Measurements from ENCODE around the gene CSNK1D.

Gene CSNK1D

DNA sequence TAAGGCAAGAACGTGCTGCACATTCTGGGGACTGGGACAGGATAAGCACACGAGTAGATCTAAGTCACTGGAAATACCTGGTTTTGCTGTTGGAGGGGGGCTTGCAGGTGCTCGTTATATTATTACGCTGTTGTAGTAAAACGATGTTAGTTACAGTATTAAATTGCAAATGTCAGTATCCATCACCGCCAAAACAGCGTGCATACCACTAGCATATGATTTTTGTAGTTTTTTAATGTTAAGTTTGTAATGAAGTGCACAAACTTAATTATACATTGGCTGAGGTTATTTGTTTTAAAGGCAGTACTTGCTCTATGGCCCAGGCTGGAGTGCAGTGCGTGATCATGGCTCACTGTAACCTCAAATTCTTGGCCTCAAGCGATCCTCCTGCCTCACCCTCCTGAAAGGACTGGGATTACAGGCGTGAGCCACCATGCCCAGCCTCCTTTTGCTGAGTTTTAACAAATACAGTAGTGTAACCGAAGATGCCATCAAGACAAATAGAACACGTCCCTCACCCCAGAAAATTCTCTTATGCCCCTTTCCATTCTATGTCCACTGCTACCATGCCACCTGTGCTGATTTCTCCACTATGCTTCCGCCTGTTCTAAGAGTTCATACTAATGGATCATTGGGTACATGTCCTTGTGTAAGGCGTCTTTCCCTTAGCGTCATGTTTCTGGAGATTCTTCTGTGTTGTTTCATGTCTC, 20.7 kb upstream of the CSNK1D start:
- no peak for DNase-seq

DNA sequence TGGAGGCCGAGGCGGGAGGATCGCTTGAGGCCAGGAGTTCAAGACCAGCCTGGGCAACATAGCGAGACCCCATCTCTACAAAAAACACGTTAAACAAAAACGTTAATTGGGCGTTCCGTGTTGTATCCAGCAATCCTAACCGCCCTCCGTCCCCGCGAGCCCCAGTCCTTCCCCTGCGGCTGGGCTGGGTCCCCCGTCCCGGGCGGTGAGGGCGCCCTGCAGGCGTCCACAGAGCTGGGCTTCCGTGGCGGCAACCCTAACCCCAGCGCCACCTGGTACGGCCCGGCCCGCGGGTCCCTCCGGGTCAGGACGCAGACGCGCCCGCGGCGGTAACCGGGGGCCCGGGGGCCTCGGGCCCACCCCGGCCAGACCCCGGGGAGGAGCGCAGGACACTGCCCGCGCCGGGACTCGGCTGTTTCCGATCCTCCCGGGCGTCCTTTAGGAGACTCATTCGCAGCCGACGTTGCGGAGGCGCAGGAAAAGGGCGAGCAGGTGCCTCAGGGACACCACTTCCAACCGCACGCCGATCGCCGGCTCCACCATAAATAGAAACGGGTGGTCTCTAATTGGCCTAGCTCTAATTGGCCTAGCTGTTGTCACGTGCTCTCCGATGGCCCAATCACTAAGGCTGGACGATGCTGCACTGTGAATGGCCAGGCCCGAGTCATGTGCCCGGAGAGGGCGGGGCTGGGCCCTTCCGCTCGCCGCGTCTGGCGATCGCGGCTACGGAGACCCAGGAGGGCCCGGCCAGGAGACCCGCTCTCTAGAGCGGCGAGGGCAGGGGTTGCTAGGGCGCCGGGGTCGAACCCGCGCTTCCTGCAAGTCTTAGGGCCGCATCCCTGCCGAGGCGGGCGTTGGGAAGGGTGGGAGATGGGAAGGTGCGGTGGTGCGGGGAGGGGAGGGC, 19.0 kb upstream of the CSNK1D start:
- peak; percentile 99 for DNase-seq

DNA sequence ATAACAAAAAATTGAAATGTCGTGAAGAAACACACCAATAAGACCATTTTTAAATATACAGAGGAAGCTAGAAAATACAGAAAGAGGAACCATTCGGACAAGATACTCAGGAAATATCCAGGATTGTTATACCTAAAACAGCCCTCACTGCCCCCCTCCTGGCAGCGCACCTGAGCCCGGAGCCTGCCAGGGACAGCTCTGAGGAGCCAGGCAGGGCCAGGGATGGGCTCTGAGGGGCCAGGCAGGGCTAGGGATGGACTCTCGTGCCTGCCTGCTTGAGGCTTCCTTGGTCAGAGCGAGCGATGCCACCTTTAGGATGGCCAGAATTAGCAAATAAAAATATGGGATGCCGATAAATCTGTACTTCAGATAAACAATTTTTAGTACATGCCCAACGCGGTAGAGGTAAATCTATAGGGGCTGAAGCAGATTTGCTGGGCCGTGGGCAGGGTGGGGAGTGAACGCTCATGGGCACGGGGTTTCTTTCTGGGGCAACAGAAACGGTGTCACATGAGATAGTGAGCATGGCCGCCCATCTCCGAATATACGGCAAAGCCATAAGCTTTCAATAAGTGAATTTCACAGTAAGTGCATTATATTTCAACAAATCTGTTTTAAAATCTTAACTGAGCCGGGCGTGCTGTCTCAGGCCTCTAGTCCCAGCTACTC, 18.2 kb upstream of the CSNK1D start:
- peak in 1 of 2 experiments; percentile 16 for DNase-seq

DNA sequence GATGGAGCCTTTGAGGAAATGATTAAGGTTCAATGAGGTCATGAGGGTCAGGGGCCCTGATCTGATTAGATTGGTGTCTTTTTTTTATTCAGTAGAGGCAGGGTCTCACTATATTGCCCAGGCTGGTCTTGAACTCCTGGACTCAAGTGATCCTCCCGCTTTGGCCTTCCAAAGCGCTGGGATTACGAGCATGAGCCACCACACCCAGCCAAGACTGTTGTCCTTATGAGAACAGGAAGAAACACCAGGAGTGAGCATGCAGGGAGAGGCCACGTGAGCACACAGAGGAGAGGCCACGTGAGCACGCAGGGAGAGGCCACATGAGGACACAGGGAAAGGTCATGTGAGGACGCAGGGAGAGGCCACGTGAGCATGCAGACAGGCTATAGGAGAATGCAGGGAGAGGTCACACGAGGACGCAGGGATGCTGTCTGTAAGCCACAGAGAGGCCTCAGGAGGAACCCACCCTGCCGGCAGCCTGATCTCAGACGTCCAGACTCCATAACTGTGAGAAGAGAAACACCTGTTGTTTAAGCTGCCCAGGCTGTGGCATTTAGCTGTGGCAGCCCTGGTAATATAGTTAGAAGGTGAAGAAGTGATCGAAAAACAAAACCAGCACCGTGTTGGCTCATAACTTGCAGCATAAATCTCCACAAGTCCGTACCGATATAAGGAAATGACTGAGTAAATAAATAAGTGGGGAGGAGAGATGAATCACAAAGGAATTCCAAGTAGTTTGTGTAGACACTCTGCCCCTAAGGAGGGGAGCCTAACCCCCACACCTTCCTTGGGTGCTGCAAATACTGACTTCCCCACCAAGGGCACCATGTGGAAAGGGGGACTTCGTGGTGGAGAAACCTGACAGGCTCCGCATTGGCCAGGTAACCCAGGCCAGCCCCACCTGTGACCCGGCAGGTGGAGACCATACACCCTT, 14.6 kb upstream of the CSNK1D start:
- peak; percentile 81 to 87 for DNase-seq

DNA sequence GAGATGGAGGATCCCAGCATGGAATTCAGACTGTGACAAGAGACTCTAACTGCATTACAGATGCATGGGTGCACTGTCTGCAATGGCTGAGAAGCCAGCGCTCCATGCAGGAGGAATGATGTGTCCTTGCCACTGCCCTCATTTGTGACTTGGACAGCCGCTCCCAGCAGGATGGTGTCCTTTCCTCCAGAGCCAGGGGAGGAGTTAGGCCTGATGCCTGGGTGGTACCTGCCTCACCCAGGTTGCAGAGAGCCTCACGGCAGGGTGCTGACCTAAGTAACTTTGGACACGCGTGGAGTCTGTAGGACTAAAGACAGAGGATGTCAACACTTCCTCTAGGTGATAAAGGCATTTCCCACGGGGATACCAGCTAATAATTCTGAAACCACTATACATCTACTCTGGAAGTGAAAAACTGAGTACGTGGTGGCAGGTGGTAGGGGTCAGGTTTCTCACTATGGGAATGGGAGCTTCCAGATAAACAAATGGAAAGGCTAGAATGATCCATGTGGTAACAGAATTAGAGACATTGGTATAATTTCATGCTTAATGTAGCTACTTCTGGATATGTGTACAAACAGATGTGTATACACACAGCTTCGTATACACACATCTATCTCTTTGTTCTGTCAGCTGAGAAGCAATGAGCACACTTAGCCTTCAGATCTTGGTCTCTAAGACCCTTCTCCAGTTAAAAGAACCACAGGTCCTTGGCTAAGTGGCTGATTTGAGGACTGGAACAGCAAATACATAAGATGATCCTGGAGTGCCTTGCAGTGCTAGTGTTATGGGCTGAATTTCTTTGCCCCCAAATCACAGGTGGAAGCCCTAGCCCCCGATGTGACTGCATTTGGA, 13.7 kb upstream of the CSNK1D start:
- DNase-seq, result no peak

DNA sequence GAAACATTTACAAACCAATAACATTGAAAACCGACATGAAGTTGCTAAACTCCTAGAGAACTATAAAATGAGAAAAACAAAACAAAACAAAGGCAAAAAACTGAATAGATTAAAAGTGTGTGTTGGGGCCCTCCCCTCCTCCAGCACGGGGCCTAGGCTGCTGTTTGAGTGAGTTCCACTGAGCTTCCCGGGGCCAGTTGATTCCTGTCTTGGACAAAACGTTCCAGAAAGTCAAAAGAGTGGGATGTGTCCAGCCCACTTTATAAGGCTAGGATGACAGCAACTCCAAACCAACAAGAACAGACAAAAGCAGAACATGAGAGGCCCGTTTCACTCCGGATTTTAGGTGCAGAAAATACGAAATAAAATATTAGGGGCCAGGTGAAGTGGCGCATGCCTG, 11.6 kb upstream of the CSNK1D start:
- DNase-seq, result no peak

DNA sequence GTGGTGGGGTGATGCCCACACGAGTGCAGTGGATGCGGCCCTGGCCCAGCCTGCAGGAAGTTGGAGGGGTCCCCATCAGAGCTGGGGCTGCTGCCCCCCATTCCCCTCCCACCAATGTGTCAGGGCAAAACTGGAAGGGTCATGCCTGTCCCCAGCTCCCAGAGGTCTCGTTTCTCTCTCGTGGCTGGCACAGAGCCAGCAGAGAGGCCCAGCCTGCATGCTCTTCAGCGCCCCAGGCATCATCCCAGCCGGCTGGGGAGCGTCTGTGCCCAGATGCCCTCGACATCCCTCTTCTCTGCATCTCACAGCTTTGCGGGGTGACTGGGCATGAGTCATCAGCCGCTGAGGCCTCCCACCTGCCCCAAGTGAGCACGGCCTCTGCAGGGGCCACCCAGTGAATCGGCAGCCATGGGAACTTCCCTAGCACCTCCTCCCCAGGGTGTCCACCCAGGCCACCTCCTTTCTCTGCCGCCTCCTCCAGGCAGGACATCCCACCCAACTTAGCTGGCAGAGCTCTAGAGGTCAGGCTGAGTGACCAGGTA, 9.8 kb upstream of the CSNK1D start:
- DNase-seq, result peak; percentile 16 to 47

DNA sequence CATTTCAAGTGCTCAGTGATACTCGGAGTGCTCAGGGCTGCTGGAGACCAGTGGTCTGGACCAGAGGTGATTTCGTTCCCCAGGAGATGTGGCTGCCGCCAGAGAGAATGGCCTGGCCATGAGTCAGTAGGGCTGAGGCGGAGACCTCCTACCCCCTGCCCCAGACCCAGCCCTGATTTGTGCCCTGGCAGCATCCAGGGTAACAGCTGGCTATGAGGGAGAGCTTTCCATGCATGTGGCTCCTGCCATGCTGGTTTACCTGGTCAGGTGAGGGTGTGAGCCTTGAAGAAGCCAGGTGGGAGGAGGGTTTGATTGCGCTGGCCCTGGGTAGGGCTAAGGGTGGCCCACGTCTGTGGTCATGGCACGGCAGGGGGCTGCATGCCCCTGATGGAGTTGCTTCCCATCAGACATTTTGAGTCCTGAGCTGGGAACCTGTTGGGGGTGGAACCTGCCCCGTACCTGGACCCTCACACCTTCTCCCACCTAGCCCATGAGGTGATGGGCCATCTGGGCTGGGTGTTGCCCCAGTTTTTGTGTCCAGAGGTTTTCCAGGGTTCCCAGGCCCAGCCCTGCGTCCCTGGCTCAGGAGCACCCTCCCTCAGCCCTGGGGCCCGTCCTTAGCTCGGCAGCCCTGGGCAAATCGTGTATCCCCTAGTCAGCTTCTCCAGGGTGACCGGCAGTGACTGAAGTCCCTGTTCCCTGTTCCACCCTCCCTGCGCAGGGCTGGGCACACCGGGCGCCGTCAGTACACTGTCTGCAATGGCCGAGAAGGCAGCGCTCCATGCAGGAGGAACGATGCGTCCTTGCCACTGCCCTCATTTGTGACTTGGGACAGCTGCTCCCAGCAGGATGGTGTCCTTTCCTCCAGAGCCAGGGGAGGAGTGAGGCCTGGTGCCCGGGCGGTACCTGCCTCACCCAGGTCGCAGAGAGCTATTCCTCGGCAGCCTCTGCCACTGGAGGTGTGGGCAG, 9.0 kb upstream of the CSNK1D start:
- no peak for DNase-seq

DNA sequence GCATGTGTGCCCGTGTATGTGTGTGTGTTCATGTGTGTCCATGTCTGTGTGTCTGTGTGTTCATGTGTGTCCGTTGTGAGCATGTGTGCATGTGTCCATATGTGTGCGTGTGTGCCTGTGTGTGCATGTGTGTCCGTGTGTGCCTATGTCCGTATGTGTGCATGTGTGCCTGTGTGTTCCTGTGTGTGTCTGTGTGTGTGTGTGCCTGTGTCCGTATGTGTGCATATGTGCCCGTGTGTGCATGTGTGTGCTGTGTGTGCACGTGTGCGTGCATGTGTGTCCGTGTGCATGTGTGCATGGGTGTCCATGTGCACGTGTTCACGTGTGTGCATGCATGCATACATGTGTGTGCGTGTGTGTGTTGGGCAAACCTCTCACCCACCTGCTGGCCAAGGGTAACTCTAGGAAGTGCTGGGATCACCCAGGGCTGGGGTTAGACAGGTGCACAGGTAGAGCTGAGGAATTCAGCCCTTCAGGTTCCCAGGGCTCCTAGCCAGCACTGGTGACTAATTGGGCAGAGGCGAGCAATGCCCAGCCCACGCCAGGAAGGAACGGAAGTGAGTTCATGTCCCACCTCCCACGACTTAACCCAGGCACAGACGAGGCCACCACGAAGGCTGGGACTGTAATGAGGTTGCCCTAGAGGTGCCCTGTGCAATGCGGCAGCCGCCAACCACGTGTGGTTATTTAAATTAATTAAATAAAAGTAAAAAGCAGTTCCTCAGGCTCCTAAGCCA, 8.2 kb upstream of the CSNK1D start:
- no peak for DNase-seq

DNA sequence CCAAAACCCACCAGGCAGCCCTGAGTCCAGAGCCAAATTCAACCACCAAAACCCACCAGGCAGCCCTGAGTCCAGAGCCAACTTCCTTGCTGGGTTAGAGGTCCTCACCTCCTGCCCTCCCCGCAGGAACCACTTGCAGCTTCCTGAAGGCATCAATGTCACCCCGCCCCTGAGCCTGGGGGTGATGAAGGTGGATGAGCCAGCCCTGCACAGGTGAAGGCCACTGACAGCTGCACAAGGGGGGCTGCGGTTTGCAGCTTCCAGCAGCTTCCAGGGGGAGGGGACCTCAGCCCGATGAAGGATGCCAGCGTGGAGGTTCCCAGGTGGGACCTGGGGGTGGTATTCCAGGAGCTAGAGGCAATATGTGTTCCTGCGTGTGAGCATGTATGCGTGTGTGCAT, 7.6 kb upstream of the CSNK1D start:
- no peak for DNase-seq

DNA sequence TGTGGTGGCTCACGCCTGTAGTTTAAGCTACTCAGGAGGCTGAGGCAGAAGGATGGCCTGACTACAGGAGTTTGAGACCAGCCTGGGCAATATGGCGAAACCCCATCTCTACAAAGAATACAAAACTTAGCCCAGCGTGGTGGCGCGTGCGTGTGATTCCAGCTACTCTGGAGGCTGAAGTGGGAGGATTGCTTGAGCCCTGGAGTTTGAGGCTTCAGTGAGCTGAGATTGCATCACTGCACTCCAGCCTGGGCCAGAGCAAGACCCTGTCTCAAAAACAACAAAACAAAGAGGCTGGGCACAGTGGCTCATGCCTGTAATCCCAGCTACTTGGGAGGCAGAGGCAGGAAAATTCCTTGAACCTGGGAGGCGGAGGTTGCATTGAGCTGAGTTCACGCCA, 7.0 kb upstream of the CSNK1D start:
- DNase-seq, result no peak

DNA sequence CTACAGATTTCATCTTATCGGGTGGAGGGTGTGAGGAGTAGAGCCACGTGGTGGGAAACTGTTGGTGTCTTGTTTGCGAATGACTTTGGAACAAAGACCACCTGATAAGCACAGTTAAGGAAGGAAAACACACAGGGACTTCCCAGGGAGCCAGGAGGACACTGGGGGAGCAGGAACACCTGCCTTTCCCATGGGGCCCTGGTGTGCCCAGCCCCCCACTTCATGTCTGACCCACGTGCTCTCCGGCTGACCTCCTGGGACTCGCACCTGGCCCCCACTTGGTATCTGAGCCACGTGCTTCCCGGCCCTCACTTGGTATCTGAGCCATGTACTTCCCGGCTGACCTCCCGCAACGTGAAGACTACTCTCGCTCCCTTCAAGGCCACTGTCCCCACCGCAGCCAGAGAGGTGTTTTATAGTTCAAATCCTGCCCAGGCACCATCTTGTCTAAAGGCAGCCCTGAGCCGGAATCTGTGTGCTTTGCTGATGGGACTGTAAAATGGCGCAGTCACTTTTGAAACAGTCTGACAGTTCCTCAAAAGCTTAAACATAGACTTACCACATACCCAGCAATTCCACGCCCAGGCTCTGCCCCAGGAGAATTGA, 5.4 kb upstream of the CSNK1D start:
- DNase-seq, result peak in 1 of 2 experiments; percentile 43

DNA sequence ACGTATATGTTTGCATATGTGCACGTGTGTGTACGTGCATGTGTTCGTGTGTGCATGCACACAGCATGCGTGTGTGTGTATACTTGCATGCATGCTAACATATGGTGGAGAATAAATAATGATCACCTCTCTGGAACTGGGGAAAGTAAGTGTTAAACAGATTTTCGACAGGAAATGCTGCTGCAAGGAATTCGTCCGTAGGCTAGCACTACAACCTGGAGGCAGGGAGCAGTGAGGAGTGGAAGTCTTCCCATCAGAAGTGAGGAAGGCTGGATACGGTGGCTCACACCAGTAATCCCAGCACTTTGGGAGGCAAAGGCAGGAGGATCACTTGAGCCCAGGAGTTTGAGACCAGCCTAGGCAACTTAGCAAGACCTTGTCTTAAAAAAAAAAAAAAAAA, 4.8 kb upstream of the CSNK1D start:
- no peak for DNase-seq

DNA sequence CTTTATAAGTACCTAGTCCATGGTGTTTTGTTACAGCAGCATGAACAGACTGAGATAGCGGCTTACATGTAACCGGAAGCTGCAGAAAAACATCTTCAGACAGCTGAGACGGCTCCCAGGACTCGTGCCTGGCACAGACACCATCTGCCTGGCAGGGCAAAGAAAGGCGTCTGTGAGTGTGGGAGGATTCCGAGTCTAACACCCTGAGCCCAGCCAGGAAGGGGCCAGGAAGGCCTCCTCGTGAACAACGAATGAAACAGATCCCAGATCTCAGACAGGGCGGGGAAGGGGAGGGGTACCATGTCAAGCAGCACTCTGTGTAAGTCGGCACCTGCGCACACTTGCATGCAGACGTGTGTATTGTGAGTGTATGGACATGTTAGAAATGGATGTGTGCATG, 4.4 kb upstream of the CSNK1D start:
- no peak for DNase-seq

DNA sequence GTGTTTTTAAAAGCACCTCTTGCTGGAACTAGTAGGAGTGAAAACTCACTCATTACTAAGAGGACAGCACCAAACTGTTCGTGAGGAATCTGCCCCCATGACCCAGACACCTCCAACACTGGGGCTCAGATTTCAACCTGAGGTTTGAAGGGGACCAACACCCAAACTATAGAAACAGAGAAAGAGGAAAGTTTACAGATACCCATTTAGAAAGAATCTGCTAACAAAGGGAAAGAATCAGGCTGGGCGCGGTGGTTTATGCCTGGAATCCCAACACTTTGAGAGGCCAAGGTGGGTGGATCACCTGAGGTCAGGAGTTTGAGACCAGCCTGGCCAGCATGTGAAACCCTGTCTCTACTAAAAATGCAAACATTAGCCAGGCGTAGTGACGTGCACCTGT, 3.4 kb upstream of the CSNK1D start:
- DNase-seq, result no peak

DNA sequence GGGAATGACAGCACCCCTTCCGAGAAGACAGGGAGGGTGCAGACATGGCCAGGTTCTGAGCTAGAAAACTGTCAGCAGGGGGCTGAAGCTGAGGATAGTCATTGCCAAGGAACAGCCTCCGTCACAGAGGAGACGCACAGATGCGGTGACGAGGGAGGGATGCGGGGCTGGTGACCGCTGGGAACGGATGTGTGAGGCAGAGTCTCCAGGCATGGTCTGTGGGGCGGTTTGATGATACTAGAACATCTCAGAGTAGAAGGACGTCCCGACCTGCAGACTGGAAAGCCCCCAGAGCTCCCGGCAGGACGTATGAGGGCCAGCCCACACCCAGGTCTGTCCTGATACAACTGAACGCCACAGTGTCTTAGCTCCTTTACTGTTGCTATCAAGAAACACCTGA, 1.8 kb upstream of the CSNK1D start:
- DNase-seq, result no peak

DNA sequence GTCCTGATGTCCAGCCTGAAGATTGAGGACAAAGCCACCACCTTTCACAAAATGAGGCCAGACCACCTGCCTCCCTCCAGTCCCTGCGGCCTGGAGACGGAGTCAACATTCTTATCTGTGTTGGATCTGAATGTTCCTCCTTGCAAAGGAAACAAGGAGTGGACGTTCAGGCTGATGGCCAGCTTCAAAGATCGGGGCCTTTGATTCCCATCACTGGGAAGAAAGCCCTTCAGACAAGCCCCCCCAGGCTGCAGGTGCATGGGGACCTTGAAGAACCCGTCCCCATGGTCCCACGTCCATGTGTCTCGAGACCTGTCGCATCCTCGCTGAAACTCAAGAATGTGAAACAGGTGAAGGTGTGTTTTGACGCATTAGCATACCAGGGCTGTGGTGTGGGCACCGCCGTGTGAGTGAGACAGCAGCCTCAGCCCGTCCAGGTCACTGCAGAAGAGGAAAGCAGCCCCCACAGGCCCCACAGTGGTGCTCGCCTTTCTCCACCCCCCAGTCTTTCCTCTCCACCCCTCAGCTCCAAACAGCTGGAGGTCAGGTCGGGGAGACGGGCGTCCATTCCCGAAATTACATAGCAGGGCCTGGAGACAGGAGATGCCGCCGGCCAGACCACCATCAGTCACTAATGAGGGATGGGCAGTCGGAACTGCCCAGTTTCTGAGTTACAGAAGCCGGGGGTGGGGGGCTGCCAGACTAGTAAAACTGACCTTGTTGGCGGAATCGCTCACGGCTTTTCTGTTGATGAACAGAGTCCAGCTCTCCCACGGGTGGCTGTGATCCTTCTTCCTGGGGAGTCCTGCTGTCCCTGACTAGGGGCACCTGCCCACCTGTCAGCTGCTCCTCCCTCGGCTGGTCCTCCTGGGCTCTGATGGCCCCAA, 877 bp upstream of the CSNK1D start:
- no peak for DNase-seq

Data from AML-193 (cell line).